ENCODE results near the gene TLR1.

Gene TLR1

GRCh38 chr4:38804654-38805295, at the start of gene TLR1:
Gene TLR1 (minus strand): TSS chr4:38804791. CDS start chr4:38798831, 5,960 bp downstream.
- DNase-seq (ENCODE audit: extremely low spot score, insufficient read length, low read depth): no peak

GRCh38 chr4:38846015-38846414, 41.4 kb upstream of the TLR1 start:
- FAIRE-seq: no peak
- DNase-seq (ENCODE audit: extremely low spot score, insufficient read length, low read depth): no peak

More at GRCh38 chr4:38804654-38805295, at the start of gene TLR1:
- no peak for FAIRE-seq

GRCh38 chr4:38842994-38843393, 38.4 kb upstream of the TLR1 start:
- DNase-seq (ENCODE audit: extremely low spot score, insufficient read length, low read depth) (no peak), FAIRE-seq (no peak)

- FAIRE-seq (no peak), DNase-seq (ENCODE audit: extremely low spot score, insufficient read length, low read depth) (no peak)
These were observed 33.3 kb upstream of the TLR1 start for GRCh38 chr4:38837849-38838248.

GRCh38 chr4:38837334-38837733, 32.7 kb upstream of the TLR1 start:
- FAIRE-seq: no peak
- no peak for DNase-seq (ENCODE audit: extremely low spot score, insufficient read length, low read depth)

GRCh38 chr4:38834570-38834969, 30.0 kb upstream of the TLR1 start:
- DNase-seq (ENCODE audit: extremely low spot score, insufficient read length, low read depth): no peak
- no peak for FAIRE-seq

GRCh38 chr4:38832624-38833528, 28.3 kb upstream of the TLR1 start:
- DNase-seq (ENCODE audit: extremely low spot score, insufficient read length, low read depth) (no peak), FAIRE-seq (no peak)

GRCh38 chr4:38832206-38832605, 27.6 kb upstream of the TLR1 start:
- FAIRE-seq (no peak), DNase-seq (ENCODE audit: extremely low spot score, insufficient read length, low read depth) (no peak)

- FAIRE-seq (no peak), DNase-seq (ENCODE audit: extremely low spot score, insufficient read length, low read depth) (no peak)
These were observed 27.1 kb upstream of the TLR1 start for GRCh38 chr4:38831653-38832052.

- DNase-seq (ENCODE audit: extremely low spot score, insufficient read length, low read depth) (no peak), FAIRE-seq (peak; percentile 21)
These were observed 24.6 kb upstream of the TLR1 start for GRCh38 chr4:38829237-38829636.

- FAIRE-seq (no peak), DNase-seq (ENCODE audit: extremely low spot score, insufficient read length, low read depth) (no peak)
These were observed 19.2 kb upstream of the TLR1 start for GRCh38 chr4:38823766-38824165.

GRCh38 chr4:38822748-38823303, 18.2 kb upstream of the TLR1 start:
- DNase-seq (ENCODE audit: extremely low spot score, insufficient read length, low read depth): no peak
- no peak for FAIRE-seq

GRCh38 chr4:38821739-38822138, 17.1 kb upstream of the TLR1 start:
- FAIRE-seq: no peak
- DNase-seq (ENCODE audit: extremely low spot score, insufficient read length, low read depth): no peak

- peak; percentile 87 for FAIRE-seq
- no peak for DNase-seq (ENCODE audit: extremely low spot score, insufficient read length, low read depth)
These were observed 15.9 kb upstream of the TLR1 start for GRCh38 chr4:38820329-38821061.

GRCh38 chr4:38819569-38819968, 15.0 kb upstream of the TLR1 start:
- FAIRE-seq: peak; percentile 75
- no peak for DNase-seq (ENCODE audit: extremely low spot score, insufficient read length, low read depth)

GRCh38 chr4:38818441-38818976, 13.9 kb upstream of the TLR1 start:
- peak; percentile 86 for FAIRE-seq
- DNase-seq (ENCODE audit: extremely low spot score, insufficient read length, low read depth): no peak

- FAIRE-seq (peak; percentile 31), DNase-seq (ENCODE audit: extremely low spot score, insufficient read length, low read depth) (no peak)
These were observed 11.5 kb upstream of the TLR1 start for GRCh38 chr4:38815885-38816782.

- FAIRE-seq: peak; percentile 56
These were observed 9.8 kb upstream of the TLR1 start for GRCh38 chr4:38814386-38814785.

GRCh38 chr4:38811297-38811696, 6.7 kb upstream of the TLR1 start:
- DNase-seq (ENCODE audit: extremely low spot score, insufficient read length, low read depth) (no peak), FAIRE-seq (no peak)

More at GRCh38 chr4:38814386-38814785, 9.8 kb upstream of the TLR1 start:
- no peak for DNase-seq (ENCODE audit: extremely low spot score, insufficient read length, low read depth)

Measured in GM18507 (cell line).